Common myeloid progenitor, CD34-positive (primary cell): Measurements from ENCODE around the gene SVIL.

Experiments
- CTCF ChIA-PET: fragments of 350-600 bp; sonication (Branson Sonifier 250); formaldehyde crosslinking; loops from one replicate; lab custom pipeline; 2021; ENCODE audit warnings: antibody characterized with exemption; lab: Charles Lee
- POLR2A ChIA-PET: fragments of 350-600 bp; sonication (Branson Sonifier 250); formaldehyde crosslinking; loops from one replicate; lab custom pipeline; 2021; ENCODE audit warnings: antibody characterized with exemption; lab: Charles Lee
- DNase-seq, 3 donors: peaks; one replicate each; pipeline versions ENCODE4 v3.0.0 to v3.0.0-alpha.2; 2013
- H3K27ac ChIP-seq, 2 experiments: 1 replicate in 1 of 2; 2 replicates in 1 of 2; pipeline ENCODE4 v1.7.0; 2013; ENCODE audit warnings: inconsistent platforms in 2 of 2, low read length in 2 of 2, mild to moderate bottlenecking in 2 of 2, low read depth in 1 of 2, moderate library complexity in 1 of 2; ENCODE audit not compliant: severe bottlenecking in 2 of 2, insufficient read depth in 1 of 2, poor library complexity in 1 of 2
- H3K27me3 ChIP-seq, 5 experiments: replicated peaks in 2 of 5; 1 replicate in 3 of 5; 2 replicates in 2 of 5; pipeline versions ENCODE4 v1.6.1 to v1.7.0; 2013; ENCODE audit warnings: low read length in 4 of 5, mild to moderate bottlenecking in 2 of 5, moderate library complexity in 2 of 5, inconsistent platforms in 1 of 5; ENCODE audit not compliant: insufficient read depth in 5 of 5, control insufficient read depth in 4 of 5
- H3K36me3 ChIP-seq, 4 experiments: 1 replicate in 2 of 4; 2 replicates in 2 of 4; pipeline versions ENCODE4 v1.6.1 to v1.7.0; 2013; ENCODE audit warnings: low read length in 3 of 4, control low read depth in 1 of 4, mild to moderate bottlenecking in 1 of 4; ENCODE audit not compliant: control insufficient read depth in 4 of 4, insufficient read depth in 4 of 4
- H3K4me1 ChIP-seq, 4 experiments: 1 replicate in 3 of 4; 2 replicates in 1 of 4; pipeline versions ENCODE4 v1.6.1 to v1.7.1; 2013; ENCODE audit warnings: low read length in 3 of 4, mild to moderate bottlenecking in 3 of 4, control low read depth in 1 of 4, inconsistent platforms in 1 of 4, moderate library complexity in 1 of 4; ENCODE audit not compliant: control insufficient read depth in 4 of 4, insufficient read depth in 4 of 4; ENCODE audit errors: control extremely low read depth in 1 of 4
- H3K4me3 ChIP-seq, 7 experiments: 1 replicate in 4 of 7; 2 replicates in 3 of 7; pipeline versions ENCODE4 v1.5.1 to v1.7.0; 2013; ENCODE audit warnings: mild to moderate bottlenecking in 7 of 7, low read length in 6 of 7, moderate library complexity in 6 of 7, inconsistent platforms in 2 of 7, low read depth in 2 of 7, control low read depth in 1 of 7; ENCODE audit not compliant: insufficient read depth in 4 of 7, control insufficient read depth in 1 of 7; ENCODE audit errors: extremely low read depth in 1 of 7
- H3K9me3 ChIP-seq, 5 experiments: 1 replicate in 4 of 5; 2 replicates in 1 of 5; pipeline versions ENCODE4 v1.6.1 to v1.7.1; 2013; ENCODE audit warnings: low read length in 4 of 5, mild to moderate bottlenecking in 2 of 5, inconsistent platforms in 1 of 5, low read depth in 1 of 5, moderate library complexity in 1 of 5; ENCODE audit not compliant: control insufficient read depth in 4 of 5, insufficient read depth in 2 of 5; ENCODE audit errors: control extremely low read depth in 1 of 5
- WGBS: methylation state at CpG from one replicate; pipeline ENCODE4 v1.1.5; 2013; ENCODE audit not compliant: insufficient coverage; 5-methylcytosine and 5-hydroxymethylcytosine counted together

Gene SVIL

DNA sequence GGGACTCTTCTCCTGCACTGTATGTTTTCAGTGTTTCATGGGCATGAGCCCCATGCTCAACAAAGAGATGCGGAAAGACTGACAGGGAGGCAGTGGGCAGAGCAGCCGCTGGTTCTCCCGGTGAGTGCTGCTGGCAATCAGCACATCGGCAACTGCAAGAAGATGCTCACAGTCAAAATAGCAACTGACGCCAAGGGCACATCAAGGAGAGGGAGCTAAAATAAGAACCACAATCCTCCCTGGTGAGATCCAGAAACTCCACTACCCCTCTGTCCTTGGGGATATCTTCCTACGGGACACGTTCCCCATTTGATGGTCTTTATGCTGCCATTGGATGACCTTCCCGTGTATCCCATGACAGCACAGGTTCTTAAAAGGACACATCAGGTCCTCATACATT, 28.9 kb upstream of the SVIL start:
- Histone ChIP-seq H3K9me3 (no peaks in the 10 kb centered on the region), H3K4me1 (peaks cover 2 to 13% (median 8%) of the 10 kb centered on the region in 4 experiments), H3K27me3 (no peaks in the 10 kb centered on the region), H3K36me3 (no peaks in the 10 kb centered on the region), H3K27ac (no peak overlapping the region), H3K4me3 (no peak overlapping the region)
- CTCF ChIA-PET = no interaction called here
- no peak for DNase-seq
- POLR2A ChIA-PET = no interaction called here
- 95% methylated on average over 8 of the region's 8 CpGs for WGBS

DNA sequence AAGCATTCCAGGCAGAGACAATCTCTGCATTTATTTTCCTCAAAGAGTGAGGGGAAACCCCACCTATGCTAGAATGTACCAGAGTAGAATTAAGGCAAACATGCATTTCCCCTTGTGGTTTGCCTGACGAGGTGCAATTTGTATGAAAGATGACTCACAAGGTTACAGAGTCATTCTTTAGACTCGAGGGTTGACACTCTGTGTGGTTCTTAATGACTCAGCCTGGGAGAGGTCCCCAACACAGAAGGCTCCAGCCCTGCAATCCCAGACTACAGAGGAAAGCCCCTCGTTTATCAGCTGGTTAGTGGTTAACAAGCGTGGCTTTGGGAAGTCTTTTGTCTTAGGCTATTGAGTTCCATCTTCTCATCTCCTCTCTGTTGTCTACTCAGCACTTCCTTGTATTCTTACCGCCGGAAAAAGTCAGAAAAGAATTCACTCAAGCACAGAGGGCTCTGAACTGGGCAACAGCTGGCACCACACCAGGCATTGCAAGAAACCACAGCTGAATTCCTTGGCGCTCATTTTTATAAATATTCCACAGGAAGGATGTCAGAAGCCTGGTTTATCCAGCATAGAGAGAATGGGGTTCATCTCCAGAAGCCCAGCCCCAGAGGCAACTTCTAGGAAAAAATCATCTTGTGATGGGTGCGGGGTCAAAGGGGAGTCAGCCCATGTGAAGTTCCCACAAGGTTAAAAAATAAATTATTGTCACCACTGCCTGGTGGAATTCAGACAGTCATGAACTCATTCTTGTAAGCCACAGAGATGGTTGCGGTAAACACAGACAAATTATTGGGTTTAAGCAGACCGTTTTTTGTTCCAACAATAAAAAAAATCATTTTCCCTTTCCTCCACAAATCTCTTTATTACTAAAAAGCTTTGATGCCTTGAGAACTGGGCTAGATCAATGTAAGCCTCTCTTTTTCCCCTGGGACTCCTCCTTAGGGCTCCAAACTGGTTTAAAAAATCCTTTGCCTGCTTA, 24.5 kb upstream of the SVIL start:
- Histone ChIP-seq H3K27me3 (no peaks in the 10 kb centered on the region), H3K4me3 (peak overlapping the region in 2 of 7 experiments; percentile 5 to 20), H3K9me3 (peaks cover 3 to 26% (median 12%) of the 10 kb centered on the region in 5 experiments), H3K36me3 (peaks cover 7 to 33% (median 11%) of the 10 kb centered on the region in 4 experiments), H3K27ac (no peak overlapping the region), H3K4me1 (peaks cover 2 to 16% (median 11%) of the 10 kb centered on the region in 4 experiments)
- peak; percentile 90 to 98 (median 96) for DNase-seq
- 34% methylated on average over 6 of the region's 10 CpGs for WGBS
- CTCF ChIA-PET = interaction anchor here (1.0 to 1.7 kb wide), 5 partner anchors 10 to 60 kb away, joined by 3 to 8 read pairs (median 3); no protein-coding TSS in a partner anchor
- POLR2A ChIA-PET = interaction anchor here (0.5 to 1.1 kb wide), 2 partner anchors 41 to 77 kb away, joined by 3 to 4 read pairs; no protein-coding TSS in a partner anchor

DNA sequence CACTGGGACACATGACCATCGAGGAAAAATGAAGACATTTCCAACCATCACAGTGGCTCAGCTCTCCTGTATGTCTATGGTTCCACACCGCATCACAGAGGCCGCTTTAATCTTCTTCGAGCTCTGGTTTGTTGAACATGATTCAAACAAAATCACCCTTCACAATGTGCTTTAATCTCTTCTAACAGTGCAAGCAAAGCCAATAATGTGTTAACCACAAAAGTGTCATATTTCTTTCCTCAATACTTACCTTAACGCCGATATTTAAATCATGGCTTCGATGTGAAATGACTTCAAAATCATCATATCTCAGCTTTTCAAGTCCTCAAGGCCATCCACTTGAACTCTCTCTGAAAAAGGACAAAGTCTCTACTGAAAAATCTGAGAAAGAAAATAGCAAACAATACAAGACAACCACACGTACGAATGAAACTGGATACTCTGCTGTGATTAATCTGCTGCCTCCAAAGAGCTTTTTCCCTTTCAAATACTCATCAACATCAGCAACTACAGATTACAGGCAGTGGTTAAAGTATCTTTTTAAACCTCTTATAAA, 23.0 kb upstream of the SVIL start:
- H3K4me3 ChIP-seq = no peak overlapping the region
- peaks cover 3 to 28% (median 12%) of the 10 kb centered on the region in 5 experiments for H3K9me3 ChIP-seq
- POLR2A ChIA-PET = no interaction called here
- peaks cover 2 to 16% (median 11%) of the 10 kb centered on the region in 4 experiments for H3K4me1 ChIP-seq
- peaks cover 7 to 33% (median 13%) of the 10 kb centered on the region in 4 experiments for H3K36me3 ChIP-seq
- H3K27me3 ChIP-seq = no peaks in the 10 kb centered on the region
- 98% methylated on average over 7 of the region's 9 CpGs for WGBS
- CTCF ChIA-PET = interaction anchor here (0.8 to 1.4 kb wide), 7 partner anchors 10 to 200 kb away, joined by 3 to 8 read pairs (median 4); partner anchors contain the start of gene SVIL
- no peak overlapping the region for H3K27ac ChIP-seq
- no peak for DNase-seq

DNA sequence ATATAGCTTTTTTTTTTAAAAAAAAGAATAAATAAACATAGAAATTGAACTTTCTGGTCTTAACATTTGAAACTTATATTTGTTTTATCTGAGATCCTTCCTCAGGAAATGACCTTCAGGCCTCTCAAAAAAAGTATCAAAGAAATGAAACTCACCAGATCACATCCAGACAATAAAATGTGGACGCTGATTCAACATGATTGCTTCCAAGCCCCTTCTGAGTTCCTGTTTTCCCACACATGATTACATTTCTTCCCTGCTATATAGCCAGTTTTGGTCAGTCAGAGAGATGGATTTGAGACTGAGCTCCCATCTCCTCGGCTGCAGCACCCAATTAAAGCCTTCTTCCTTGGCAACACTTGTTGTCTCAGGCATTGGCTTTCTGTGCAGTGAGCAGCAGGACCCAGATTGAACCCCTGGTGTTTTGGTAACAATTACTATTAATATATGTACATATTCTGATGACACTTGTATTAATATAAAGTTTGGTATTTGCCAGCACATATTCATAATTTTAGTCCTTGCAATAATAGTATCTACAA, 21.8 kb upstream of the SVIL start:
- Histone ChIP-seq H3K9me3 (peaks cover 3 to 28% (median 12%) of the 10 kb centered on the region in 5 experiments), H3K27ac (no peak overlapping the region), H3K4me3 (no peak overlapping the region), H3K27me3 (no peaks in the 10 kb centered on the region), H3K36me3 (peaks cover 7 to 33% (median 13%) of the 10 kb centered on the region in 4 experiments), H3K4me1 (peaks cover 2 to 16% (median 11%) of the 10 kb centered on the region in 4 experiments)
- CTCF ChIA-PET = interaction anchor here (1.0 to 1.4 kb wide), 5 partner anchors 13 to 201 kb away, joined by 3 to 6 read pairs (median 3); partner anchors contain the start of gene SVIL
- WGBS = 80% methylated on average over 1 of the region's 2 CpGs
- DNase-seq = peak in 1 of 3 donors; percentile 5
- POLR2A ChIA-PET = no interaction called here

DNA sequence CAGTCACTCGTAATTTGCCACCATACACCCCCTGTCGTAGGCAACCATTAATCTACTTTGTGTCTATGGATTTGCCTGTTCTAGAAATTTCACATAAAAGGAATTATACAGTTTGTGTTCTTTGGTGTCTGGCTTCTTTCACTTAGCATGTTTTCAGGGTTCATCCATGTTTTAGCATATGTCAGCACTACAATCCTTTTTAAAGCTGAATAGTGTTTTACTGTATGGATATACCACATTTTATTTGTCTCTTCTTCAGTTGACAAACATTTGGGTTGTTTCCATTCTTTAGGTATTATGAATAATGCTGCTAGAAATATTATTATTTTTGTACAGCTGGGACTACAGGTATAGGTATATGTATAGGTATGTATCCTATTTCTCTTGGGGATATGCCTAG, 17.4 kb upstream of the SVIL start:
- POLR2A ChIA-PET = no interaction called here
- Histone ChIP-seq H3K27me3 (no peaks in the 10 kb centered on the region), H3K27ac (no peak overlapping the region), H3K4me3 (no peak overlapping the region), H3K4me1 (peaks cover 0 to 11% (median 6%) of the 10 kb centered on the region in 4 experiments), H3K36me3 (peaks cover 5 to 31% (median 13%) of the 10 kb centered on the region in 4 experiments), H3K9me3 (peaks cover 3 to 25% (median 9%) of the 10 kb centered on the region in 5 experiments)
- CTCF ChIA-PET = no interaction called here
- WGBS = no CpG with 5 or more reads among the region's 2 CpGs
- no peak for DNase-seq

DNA sequence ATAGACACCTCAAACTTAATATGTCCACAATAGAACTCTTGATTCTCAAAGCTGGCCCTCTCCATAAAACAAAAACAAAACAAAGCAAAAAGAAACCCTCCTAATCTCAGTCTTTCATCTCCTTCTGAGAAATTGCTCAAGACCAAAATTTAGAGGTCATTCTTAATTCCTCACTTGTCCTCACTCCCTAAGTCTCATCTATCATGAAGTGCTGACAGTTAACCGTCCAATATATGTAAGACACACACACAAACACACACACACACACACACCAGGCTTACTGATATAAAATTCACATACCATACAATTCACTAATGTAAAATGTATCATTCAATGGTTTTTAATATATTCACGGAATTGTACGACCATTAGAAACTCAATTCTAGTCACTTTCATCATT, 17.0 kb upstream of the SVIL start:
- DNase-seq = no peak
- CTCF ChIA-PET = no interaction called here
- no CpG with 5 or more reads among the region's 3 CpGs for WGBS
- H3K27ac ChIP-seq = no peak overlapping the region
- POLR2A ChIA-PET = no interaction called here
- H3K36me3 ChIP-seq = peaks cover under 1 to 27% (median 12%) of the 10 kb centered on the region in 4 experiments
- H3K27me3 ChIP-seq = no peaks in the 10 kb centered on the region
- H3K9me3 ChIP-seq = peaks cover 3 to 21% (median 8%) of the 10 kb centered on the region in 5 experiments
- H3K4me1 ChIP-seq = peaks cover 0 to 15% (median 8%) of the 10 kb centered on the region in 4 experiments
- no peak overlapping the region for H3K4me3 ChIP-seq
